ENCODE measurements around the gene LCN9. TPM values are rescaled to one million over a fixed set of nuclear protein-coding genes. Genes with fewer than 3 reads are reported as not detected.

Gene LCN9
- total RNA-seq, 1 experiment from 2014 or later: 2.6 TPM

DNA sequence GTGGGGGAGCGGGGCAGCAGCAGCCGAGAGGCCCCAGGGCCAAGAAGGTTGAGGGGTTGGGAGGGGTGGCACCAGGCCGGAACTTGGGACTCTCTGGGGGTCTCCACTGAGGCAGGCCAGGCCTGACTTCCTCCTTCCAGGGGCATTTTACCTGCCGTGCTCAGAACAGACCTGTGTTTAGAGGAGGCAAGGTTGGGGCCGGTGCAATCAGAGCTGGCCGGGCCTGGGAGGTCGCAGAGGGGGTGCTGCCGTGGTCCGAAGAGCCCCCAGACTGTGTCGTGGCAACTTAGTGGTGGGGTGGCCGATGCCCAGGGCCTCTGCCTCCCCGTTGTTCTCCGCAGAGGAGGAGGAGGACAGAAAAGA lies 45.6 kb upstream of the LCN9 start:
- Mint-ChIP-seq H3K27ac (no peak overlapping the region), H3K9me3 (no peaks in the 10 kb centered on the region), H3K36me3 (no peaks in the 10 kb centered on the region), H3K4me1 (0 out of 2 replicates have a peak, but pooled peaks cover 3% of the 10 kb centered on the region), H3K27me3 (ENCODE audit: low read depth) (no peaks in the 10 kb centered on the region), H3K4me3 (no peak overlapping the region)
- CTCF ChIA-PET: interaction anchor here (0.5 kb wide), 1 partner anchor 654 kb away, joined by 4 read pairs; no protein-coding TSS in a partner anchor
- DNase-seq (ENCODE audit: low spot score): no peak
- TF ChIP-seq ZNF317 (CRISPR knock-in tag; IDR thresholded peaks at IDR 0.05; ENCODE audit: borderline replicate concordance, low read depth): no peak
- no peak for TF ChIP-seq ATF3 (CRISPR knock-in tag; conservative IDR thresholded peaks at IDR 0.05)
- no peak for TF ChIP-seq SMAD4 (CRISPR knock-in tag; IDR thresholded peaks at IDR 0.05)
- TF ChIP-seq, protein P1, sequence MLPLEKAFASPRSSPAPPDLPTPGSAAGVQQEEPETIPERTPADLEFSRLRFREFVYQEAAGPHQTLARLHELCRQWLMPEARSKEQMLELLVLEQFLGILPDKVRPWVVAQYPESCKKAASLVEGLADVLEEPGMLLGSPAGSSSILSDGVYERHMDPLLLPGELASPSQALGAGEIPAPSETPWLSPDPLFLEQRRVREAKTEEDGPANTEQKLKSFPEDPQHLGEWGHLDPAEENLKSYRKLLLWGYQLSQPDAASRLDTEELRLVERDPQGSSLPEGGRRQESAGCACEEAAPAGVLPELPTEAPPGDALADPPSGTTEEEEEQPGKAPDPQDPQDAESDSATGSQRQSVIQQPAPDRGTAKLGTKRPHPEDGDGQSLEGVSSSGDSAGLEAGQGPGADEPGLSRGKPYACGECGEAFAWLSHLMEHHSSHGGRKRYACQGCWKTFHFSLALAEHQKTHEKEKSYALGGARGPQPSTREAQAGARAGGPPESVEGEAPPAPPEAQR (CRISPR knock-in tag; IDR thresholded peaks at IDR 0.05): no peak
- TF ChIP-seq ZNF423 (CRISPR knock-in tag; IDR thresholded peaks at IDR 0.05): no peak
- no peak for TF ChIP-seq TCF7 (CRISPR knock-in tag; IDR thresholded peaks at IDR 0.05; ENCODE audit: low read depth)
- TF ChIP-seq ZNF396 (CRISPR knock-in tag; IDR thresholded peaks at IDR 0.05; ENCODE audit: borderline replicate concordance): no peak
- TF ChIP-seq GTF2I (CRISPR knock-in tag; conservative IDR thresholded peaks at IDR 0.05): no peak
- TF ChIP-seq IRF1 (CRISPR knock-in tag; IDR thresholded peaks at IDR 0.05): no peak
- no peak for ATAC-seq
- POLR2A ChIA-PET: no interaction called here

DNA sequence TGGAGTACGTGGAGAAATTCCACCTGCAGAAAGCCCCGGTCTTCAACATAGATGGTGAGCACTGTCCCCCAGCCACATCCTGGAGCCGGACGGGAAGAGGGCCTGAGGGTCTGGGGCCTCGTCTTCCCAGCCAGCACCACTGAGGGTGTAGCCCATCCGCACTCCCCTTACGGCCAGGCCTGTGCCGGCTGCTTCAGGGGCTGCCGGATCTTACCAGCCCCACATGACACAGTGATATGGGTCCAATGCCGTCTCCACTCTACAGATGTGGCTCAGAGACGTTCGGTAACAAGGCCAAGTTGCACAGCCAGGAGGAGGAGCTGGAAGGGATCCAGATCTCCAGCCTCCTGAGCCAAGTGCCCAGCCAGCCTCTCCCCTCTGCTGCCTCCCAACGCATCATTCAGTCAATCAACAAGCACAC lies 45.1 kb upstream of the LCN9 start:
- ATAC-seq: no peak
- H3K9me3 Mint-ChIP-seq: no peaks in the 10 kb centered on the region
- H3K27ac Mint-ChIP-seq: no peak overlapping the region
- 0 out of 2 replicates have a peak, but pooled peaks cover 2% of the 10 kb centered on the region for H3K4me1 Mint-ChIP-seq
- no peaks in the 10 kb centered on the region for H3K27me3 Mint-ChIP-seq (ENCODE audit: low read depth)
- no peak for DNase-seq (ENCODE audit: low spot score)
- POLR2A ChIA-PET: no interaction called here
- no peaks in the 10 kb centered on the region for H3K36me3 Mint-ChIP-seq
- H3K4me3 Mint-ChIP-seq: no peak overlapping the region
- CTCF ChIA-PET: no interaction called here
- TF ChIP-seq MXD4 (CRISPR knock-in tag; IDR thresholded peaks at IDR 0.05; ENCODE audit: borderline replicate concordance) (no peak), SOX15 (CRISPR knock-in tag; IDR thresholded peaks at IDR 0.05) (no peak), GABPB1 (CRISPR knock-in tag; IDR thresholded peaks at IDR 0.05) (no peak), IRF1 (CRISPR knock-in tag; IDR thresholded peaks at IDR 0.05) (no peak), ESRRA (CRISPR knock-in tag; IDR thresholded peaks at IDR 0.05; ENCODE audit: borderline replicate concordance) (no peak), USF1 (CRISPR knock-in tag; IDR thresholded peaks at IDR 0.05) (no peak), SMAD3 (CRISPR knock-in tag; IDR thresholded peaks at IDR 0.05; ENCODE audit: borderline replicate concordance) (no peak), FOXJ3 (CRISPR knock-in tag; IDR thresholded peaks at IDR 0.05; ENCODE audit: borderline replicate concordance) (no peak), JAZF1 (CRISPR knock-in tag; IDR thresholded peaks at IDR 0.05) (no peak), ZNF532 (CRISPR knock-in tag; IDR thresholded peaks at IDR 0.05; ENCODE audit: borderline replicate concordance) (no peak), ETV6 (CRISPR knock-in tag; IDR thresholded peaks at IDR 0.05) (no peak), PRRX2 (CRISPR knock-in tag; IDR thresholded peaks at IDR 0.05) (no peak)
- TF ChIP-seq, protein P2, sequence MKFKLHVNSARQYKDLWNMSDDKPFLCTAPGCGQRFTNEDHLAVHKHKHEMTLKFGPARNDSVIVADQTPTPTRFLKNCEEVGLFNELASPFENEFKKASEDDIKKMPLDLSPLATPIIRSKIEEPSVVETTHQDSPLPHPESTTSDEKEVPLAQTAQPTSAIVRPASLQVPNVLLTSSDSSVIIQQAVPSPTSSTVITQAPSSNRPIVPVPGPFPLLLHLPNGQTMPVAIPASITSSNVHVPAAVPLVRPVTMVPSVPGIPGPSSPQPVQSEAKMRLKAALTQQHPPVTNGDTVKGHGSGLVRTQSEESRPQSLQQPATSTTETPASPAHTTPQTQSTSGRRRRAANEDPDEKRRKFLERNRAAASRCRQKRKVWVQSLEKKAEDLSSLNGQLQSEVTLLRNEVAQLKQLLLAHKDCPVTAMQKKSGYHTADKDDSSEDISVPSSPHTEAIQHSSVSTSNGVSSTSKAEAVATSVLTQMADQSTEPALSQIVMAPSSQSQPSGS (CRISPR knock-in tag; IDR thresholded peaks at IDR 0.05; ENCODE audit: borderline replicate concordance, low read depth): no peak
- TF ChIP-seq, protein P3, sequence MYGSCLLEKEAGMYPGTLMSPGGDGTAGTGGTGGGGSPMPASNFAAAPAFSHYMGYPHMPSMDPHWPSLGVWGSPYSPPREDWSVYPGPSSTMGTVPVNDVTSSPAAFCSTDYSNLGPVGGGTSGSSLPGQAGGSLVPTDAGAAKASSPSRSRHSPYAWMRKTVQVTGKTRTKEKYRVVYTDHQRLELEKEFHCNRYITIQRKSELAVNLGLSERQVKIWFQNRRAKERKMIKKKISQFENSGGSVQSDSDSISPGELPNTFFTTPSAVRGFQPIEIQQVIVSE (CRISPR knock-in tag; IDR thresholded peaks at IDR 0.05; ENCODE audit: borderline replicate concordance): no peak
- TF ChIP-seq, protein P4, sequence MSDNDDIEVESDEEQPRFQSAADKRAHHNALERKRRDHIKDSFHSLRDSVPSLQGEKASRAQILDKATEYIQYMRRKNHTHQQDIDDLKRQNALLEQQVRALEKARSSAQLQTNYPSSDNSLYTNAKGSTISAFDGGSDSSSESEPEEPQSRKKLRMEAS (CRISPR knock-in tag; IDR thresholded peaks at IDR 0.05): no peak
- TF ChIP-seq, protein P1 (CRISPR knock-in tag; IDR thresholded peaks at IDR 0.05): no peak

Data from WTC11 (cell line).